Measurements from ENCODE around the gene ERH.
"Not testable (repeated sequence)": the region's sequence is repeated elsewhere in the genome, so short reads cannot be mapped to it uniquely, and the experiment has no call there.

ERH gene

GRCh38 chr14:69392481-69392880 lies 5.6 kb downstream of the ERH start:
- no peak for DNase-seq

DNA sequence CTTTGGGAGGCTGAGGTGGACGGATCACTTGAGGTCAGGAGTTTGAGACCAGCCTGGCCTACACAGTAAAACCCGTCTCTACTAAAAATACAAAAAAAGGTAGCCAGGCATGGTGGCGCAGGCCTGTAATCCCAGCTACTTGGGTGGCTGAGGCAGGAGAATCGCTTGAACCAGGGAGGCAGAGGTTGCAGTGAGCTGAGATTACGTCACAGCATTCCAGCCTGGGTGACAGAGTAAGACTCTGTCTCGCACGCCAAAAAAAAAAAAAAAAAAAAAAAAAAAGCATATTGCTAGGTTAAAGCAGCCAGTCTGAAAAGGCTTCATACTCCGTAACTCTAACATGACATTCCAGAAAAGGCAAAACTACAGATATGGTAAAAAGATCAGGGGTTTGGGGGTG lies 6.7 kb downstream of the ERH start:
- not testable (repeated sequence) for DNase-seq

DNA sequence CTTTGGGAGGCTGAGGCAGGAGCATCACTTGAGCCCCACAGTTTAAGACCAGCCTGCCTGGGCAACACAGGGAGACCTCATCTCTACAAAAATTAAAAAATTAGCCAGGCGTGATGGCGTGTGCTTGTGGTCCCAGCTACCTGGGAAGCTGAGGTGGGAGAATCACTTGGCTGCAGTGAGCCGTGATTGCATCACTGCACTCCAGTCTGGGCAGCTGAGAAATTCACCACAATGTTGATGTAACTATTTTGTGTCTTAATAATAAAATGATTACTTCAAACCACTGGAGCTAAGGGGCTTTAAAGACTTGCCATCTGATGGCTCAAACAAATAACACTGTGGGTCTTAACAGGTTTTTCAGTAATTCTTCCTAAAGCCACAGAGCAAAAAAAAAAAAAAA lies 10.8 kb downstream of the ERH start:
- no peak for DNase-seq

GRCh38 chr14:69378274-69378673 lies 19.8 kb downstream of the ERH start:
- no peak for DNase-seq

GRCh38 chr14:69376439-69376838 lies 21.7 kb downstream of the ERH start:
- no peak for DNase-seq

GRCh38 chr14:69375722-69376121 lies 22.4 kb downstream of the ERH start:
- no peak for DNase-seq

DNA sequence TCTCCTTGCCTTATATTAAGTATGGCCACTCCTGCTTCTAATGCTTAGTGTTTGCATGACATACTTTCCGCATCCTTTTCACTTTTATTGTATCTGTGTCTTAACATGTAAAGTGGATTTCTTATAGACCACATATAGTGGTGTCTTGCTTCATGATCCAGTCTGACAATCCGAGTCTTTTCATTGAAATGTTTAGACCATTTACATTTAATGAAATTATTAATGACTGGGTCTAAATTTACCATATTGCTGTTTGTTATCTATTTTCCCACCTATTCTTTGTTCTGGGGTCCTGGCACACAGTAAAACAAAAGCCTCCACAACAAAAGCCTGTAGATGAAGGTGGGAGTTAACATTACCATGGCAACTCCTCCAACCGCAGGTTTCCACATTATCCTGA lies 22.9 kb downstream of the ERH start:
- no peak for DNase-seq

- DNase-seq: no peak
These were observed 23.9 kb downstream of the ERH start for GRCh38 chr14:69374235-69374634.

DNA sequence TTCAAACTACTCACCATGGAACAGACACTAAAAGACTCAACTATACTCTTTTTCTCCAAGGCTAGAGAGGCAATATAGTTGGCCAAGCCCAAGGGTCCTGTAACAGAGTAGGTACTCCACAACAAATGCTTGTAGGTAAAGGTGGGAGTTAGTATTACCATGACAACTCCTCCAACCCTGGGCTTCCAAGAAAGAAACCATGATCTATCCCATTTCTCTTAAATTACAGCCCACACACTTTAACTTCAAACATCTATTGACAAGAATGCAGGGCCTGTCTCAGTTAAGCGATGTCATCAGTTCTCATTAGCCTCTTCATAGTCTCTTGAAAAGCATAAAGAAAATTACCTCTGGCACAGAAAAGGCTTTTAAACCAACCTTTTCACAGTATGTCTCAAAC lies 25.0 kb downstream of the ERH start:
- no peak for DNase-seq

DNA sequence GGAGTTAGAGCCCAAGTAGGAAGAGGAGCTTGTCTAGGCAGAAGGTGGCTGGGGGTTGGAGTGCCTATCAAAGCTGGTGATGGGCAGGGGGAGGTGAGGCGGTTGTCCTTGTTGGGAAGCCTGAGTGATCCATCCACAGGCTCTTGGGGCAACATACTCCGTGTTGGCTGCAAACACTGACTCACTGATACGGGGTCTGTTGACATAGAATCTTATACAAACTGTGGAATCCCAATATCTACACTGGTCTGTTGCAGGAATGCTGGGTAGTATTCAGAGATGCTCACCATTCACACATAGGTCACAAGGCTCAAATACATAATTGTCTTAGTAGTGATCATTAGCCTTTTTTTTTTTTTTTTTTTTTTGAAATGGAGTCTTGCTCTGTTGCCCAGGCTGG lies 26.0 kb downstream of the ERH start:
- DNase-seq: no peak

- DNase-seq: no peak
These were observed 28.0 kb downstream of the ERH start for GRCh38 chr14:69370061-69370460.

DNA sequence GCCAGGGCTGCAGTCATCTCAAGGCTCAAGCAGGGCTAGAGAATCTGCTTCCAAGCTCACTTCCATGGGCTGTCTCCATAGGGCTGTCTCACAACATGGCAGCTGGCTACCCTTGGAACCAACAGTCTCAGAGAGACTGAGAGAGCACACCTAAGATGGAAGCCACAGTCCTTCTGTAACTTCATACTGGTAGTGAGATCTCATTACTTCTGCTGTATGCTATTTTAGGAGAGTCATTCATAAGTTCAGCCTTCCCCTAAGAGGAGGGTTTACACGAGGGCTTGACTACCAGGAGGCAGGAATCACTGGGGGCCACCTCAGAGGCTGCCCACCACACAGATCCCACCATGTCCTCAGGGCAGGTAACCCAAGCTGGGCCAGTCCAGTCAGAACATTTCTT lies 29.7 kb downstream of the ERH start:
- no peak for DNase-seq

- no peak for DNase-seq
These were observed 31.3 kb downstream of the ERH start for GRCh38 chr14:69366761-69367160.

GRCh38 chr14:69366069-69366468 lies 32.0 kb downstream of the ERH start:
- DNase-seq: no peak

- DNase-seq: no peak
These were observed 33.7 kb downstream of the ERH start for GRCh38 chr14:69364378-69364777.

DNA sequence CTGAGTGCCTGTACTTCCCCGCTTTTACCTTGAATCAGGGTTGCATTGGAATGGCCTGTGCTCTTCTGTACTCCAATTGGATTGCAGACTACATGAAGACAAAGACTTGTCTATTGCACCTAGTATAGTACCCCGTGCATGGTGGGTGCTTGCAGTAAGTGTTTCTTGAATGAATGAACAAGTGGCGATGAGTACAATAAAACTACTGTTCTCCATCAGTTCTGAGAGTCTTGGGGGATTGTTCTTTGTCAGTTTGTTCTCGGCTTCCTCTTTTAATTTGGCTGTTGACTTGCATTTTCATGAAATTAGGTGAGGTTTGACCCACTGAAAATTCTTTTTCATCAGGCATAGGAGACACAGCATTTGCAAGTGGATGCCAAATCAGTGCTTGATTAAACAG lies 34.1 kb downstream of the ERH start:
- DNase-seq: no peak

GRCh38 chr14:69363055-69363454 lies 35.0 kb downstream of the ERH start:
- no peak for DNase-seq

DNA sequence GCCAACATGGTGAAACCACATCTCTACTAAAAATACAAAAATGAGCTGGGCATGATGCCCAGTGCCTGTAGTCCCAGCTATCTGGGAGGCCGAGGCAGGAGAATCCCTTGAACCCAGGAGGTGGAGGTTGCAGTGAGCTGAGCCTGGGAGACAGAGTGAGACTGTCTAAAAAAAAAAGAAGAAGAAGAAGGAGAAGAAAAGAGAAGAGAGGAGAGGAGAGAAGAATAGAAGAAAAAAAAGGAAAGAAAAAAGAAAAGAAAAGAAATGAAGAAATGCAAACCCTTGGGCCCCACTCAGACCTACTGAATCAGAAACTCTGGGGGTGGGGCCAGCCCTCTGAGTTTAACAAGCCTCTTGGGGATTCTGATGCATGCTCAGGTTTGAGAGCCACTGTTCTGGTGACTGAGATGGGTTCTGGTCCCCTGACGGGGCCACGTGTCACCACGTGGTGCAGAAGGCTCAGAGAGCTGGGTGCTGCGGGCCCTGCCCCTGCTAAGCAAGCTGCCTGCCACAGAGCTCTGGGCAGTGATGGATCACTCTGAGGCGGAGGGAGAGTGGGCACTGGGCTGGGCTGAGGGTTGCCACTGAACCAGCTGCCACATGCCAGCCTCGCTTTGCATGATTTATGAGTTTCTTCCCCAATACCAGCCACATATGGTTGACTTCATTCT lies 37.5 kb downstream of the ERH start:
- DNase-seq: no peak

GRCh38 chr14:69358966-69359365 lies 39.1 kb downstream of the ERH start:
- DNase-seq: no peak

- DNase-seq: no peak
These were observed 39.7 kb downstream of the ERH start for GRCh38 chr14:69358233-69358963.

GRCh38 chr14:69357544-69358200 lies 40.4 kb downstream of the ERH start:
- no peak for DNase-seq

DNA sequence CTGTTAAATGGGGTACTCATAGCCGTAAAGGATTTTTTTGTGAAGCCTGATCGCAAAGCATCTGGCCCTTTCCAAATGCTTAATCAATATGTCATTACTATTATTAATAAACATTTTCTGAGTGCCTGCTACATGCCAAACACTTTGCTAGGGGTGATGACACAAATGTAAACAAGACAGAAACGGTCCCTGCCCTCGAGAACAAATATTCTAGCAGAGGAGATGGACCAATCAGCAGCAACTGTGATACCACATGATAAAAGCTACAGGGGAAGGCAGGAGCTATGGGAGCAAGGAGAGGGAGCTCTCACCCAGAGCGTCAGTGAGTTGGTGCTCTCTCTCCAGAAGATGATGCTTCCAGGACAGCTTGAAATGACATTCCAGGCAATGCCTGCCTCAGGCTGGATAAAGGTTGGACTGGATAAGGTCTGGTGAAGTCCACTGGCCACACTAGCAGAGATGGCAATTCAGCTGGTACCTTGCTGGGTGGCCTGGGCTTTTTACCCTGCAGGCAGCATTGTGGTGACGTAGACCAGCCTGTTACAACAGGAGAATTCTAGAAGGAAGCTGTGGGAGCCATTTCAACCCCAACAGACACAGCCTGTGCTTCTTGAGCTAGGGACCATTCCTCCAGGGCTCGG lies 41.1 kb downstream of the ERH start:
- no peak for DNase-seq

GRCh38 chr14:69355607-69356281 lies 42.4 kb downstream of the ERH start:
- no peak for DNase-seq
